Glomerular visceral epithelial cell (primary cell): ENCODE data around the gene IER2.
A peak's percentile ranks its signal among the peaks of the same experiment; 100 is the strongest.
"Not testable (repeated sequence)": the region's sequence is repeated elsewhere in the genome, so short reads cannot be mapped to it uniquely, and the experiment has no call there.

Source experiments
- DNase-seq: peaks from one replicate; pipeline ENCODE4 v3.0.0-alpha.2; 2016; ENCODE audit errors: extremely low spot score

IER2 gene

DNA sequence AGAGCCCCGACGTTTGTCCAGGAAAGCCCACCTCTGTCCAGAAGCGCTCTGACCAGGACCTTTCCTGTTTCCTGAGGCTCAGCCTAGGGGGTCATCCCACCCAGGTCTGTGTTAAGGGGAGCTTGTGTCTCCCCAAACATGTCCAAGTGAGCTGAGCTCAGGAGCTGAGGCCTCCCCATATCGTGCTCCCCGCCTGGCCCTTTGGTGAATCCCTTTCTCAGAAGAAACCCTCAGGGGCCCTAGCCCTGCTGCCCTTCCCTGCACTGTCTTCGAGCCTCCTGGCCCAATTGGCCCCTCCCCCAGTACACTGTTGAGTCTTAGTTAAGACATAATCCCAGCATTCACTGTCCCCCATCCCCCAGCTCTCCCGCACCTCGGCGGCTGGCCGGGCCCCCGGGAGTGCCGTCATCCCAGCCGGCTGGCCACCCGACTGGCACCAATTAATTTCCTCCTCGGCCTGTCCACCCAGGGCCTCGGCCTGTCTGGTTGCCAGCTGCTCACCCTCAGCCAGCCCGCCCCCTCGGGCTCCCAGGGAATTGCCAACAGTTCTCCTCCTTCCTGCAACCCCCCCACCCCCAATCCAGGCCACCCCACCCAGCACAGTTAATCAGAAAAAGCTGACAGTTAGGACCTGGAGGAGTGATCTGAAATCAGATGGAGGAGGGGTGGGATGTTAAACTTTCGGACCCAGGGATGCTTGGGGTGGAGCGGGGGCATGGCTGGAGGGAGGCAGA lies 13.6 kb downstream of the IER2 start:
- peak; percentile 97 for DNase-seq

DNA sequence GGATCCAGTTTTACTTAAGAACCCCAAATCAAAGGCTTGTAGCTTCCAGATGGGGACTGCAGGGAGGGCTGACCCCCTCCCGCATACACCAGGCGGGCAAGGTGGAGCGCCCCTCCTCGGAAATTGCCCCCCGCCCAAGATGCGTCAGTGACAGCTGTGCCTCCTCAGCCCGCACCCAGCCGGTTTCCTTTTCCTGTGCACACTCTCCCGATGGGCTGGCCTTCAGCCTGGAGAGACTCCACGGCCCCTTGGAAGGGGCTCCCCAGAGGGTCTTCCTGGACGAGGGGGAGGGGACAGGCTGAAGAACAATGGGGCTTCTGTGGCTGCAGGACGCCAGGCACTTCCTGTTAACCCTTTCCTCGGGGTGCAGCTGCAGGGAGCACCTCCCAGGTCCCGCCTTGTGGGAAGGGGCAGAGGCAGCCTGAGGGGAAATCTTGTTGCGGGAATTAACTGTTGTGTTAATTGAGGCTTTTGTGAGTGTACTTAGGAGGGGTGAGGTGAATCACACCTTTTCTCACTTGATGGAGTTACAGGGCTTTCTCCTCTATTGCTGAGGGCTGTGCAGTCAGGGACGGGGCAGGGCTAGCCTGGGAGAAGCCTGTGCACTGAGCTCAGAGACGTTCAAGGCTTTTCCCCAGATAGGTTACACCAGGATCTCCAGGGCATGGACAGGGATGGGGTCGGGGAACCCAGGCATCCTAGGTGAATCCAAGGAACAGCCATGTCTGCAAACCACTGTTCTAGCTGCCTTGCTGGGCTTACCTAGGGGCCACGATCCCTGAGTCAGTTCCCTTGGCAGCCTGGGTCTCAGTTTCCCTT lies 14.3 kb downstream of the IER2 start:
- peak; percentile 57 for DNase-seq

DNA sequence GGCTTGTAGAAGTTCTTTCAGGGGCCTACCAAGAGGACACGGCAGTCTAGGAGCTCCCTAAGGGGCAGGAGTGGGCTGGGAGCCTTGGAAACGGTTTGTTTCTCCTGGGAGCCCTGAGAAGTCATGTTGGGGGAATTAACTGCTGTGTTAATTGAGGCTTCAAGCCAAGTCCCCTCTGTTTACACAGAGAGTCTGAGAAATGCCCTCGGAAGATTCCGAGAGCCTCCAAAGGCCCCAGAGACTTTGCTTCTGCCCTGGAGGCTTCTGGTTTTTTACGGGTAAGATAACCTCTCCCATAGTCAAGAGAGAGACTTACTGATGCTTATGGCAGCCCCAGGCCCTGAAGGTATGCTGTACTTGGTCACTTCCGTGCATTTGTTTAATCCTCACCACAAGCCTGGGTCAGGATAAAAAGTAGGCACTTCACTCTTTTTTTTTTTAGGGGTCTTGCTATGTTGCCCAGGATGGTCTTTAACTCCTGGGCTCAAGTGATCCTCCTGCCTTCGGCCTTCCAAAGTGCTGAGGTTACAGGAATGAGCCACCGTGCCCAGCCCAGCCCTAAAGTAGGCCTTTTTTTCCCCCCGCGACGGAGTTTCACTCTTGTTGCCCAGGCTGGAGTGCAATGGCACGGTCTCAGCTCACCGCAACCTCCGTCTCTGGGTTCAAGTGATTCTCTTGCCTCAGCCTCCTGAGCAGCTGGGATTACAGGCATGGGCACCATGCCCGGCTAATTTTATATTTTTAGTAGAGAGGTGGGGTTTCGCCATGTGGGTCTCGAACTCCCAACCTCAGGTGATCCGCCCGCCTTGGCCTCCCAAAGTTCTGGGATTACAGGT lies 15.2 kb downstream of the IER2 start:
- DNase-seq, result no peak

DNA sequence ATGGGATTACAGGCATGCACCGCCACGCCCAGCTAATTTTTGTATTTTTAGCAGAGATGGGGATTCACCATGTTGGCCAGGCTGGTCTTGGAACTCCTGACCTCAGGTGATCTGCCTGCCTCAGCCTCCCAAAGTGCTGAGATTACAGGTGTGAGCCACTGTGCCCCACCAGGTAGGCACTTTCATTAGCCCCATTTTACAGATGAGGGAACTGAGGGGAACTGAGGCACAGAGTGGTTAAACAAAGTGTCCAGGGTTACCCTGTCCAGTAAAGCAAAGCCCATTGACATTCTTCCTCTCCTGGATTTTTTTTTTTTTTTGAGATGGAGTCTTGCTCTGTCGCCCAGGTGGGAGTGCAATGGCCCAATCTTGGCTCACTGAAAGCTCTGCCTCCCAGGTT lies 15.9 kb downstream of the IER2 start:
- not testable (repeated sequence) for DNase-seq

DNA sequence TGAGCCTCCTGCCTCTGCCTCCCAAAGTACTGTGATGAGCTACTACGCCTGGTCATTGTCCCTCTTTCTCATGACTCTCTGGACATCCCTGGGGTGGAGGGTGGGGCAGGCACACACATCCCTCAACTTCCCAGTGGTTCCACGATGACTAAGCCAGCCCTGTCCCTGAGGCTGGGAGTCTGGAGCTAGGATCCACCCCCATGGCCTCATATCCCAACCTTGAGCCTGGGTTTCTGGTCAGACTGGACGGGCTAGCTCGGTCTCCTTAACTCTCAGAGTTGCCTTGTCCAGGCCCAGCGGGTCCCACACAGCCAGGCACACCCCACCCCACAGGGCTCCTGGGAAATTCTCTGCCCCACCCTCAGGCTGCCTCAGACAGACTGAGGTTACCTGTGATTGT lies 19.6 kb downstream of the IER2 start:
- peak; percentile 64 for DNase-seq

DNA sequence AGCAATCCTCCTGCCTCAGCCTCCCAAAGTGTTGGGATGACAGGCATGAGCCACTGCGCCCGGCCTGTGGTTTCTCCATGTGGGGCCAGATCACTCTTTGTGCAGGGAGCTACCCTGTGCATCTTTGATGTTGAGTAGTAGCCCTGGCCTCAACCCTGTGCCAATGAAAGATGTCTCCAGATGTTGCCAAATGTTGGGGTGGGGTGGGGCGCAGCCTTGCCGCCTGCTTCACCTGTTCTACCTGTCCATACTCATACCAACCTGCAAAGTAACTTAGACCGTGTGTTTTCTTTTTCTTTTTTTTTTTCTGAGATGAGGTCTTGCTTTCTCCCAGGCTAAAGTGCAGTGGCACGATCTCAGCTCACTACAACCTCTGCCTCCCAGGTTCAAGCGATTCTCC lies 20.9 kb downstream of the IER2 start:
- no peak for DNase-seq

DNA sequence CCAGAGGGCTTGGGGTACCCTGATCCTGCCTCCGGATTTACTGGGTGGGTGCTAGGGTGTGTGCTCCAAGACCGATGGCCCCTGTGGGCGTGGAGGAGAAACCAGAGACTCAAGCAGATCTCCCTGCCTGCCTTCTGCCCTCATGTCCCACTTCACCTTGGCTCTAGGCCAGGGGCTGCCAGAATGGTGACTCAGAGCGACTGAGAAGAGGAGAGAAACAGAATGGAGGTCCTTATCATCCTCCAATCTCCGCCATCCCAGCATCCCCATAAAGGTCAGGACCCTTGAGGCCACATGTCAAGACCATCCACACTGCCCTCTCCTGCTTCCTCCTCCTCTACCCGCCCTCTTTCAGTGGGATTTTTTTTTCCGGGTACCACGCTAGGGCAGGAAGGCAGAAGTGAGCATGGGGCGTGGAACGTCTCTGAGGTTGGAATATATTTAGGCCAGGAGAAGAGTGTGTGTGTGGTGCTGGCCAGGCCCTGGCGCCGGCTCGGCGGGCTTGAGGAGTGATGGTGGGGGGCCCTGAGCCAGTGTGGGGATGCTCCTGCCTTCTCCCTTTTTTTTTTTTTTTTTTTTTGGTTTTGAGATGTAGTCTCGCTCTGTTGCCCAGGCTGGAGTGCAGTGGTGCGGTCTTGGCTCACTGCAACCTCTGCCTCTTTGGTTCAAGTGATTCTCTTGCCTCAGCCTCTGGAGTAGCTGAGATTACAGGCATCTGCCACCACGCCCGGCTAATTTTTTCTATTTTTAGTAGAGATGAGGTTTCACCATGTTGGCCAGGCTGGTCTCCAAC lies 22.3 kb downstream of the IER2 start:
- peak; percentile 91 for DNase-seq

DNA sequence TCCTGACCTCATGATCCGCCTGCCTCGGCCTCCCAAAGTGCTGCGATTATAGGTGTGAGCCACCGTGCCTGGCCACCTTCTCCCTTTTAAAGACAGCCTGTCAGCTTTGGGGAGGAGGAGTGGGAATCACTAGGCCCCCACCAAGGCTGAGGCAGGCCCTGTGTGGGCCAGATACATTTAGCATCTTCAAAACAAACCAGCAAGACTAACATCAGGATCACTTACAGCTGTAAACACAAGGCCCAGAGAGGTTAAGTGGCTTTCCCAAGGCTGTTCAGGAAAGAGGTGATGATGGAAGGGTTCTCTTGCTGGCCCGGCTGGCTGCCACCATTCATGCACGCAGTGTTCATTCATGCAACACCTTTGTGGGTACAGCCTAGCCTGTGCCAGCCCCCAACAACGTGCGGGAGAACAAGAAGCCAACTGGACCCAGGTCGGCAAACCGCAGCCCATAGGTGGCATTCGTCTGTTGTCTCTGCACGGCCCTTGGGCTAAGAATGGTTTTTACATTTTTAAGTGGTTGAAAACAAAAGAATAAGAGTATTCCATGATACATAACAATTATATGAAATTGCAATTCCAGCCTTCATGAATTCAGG lies 23.0 kb downstream of the IER2 start:
- no peak for DNase-seq

DNA sequence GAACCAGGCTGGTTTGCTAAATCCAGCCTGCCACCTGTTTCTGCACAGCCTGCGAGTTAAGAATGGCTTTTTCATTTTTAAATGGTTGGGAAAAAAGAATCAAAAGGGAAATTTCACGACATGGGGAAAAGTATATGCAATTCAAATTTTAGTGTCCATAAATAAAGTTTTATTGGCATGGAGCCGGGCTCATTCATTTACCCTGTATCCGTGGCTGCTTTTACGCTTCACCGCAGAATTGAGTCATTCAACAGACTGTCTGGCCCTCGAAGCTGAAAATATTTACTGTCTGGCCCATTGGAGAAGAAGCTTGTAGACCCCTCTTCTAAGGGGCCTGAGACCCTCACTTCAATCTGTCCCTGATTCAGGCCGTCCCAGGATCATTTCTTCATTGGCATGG lies 26.1 kb downstream of the IER2 start:
- DNase-seq, result peak; percentile 60

DNA sequence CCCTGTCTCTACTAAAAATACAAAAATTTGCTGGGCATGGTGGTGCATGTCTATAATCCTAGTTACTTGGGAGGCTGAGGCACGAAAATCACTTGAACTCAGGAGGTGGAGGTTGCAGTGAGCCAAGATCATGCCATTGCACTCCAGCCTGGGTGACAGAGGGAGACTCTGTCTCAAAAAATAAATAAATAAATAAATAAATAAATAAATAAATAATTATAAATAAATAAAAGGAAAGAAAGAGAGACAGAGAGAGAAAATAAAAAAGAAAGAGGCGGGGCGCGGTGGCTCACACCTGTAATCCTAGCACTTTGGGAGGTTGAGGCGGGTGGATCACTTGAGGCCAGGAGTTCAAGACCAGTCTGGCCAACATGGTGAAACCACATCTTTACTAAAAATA lies 27.4 kb downstream of the IER2 start:
- not testable (repeated sequence) for DNase-seq

DNA sequence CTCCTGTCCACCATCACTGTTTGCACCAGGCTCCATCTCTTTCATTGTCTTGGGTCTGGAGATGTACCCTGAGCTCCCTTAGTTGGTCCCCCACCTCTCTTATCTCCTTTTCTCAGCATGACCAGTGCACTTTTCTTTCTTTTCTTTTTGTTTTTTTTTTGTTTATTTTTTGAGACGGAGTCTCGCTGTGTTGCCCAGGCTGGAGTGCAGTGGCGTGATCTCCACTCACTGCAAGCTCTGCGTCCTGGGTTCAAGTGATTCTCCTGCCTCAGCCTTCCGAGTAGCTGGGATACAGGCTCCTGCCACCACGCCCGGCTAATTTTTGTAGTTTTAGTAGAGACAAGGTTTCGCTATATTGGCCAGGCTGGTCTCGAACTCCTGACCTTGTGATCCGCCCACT lies 28.1 kb downstream of the IER2 start:
- DNase-seq, result not testable (repeated sequence)

DNA sequence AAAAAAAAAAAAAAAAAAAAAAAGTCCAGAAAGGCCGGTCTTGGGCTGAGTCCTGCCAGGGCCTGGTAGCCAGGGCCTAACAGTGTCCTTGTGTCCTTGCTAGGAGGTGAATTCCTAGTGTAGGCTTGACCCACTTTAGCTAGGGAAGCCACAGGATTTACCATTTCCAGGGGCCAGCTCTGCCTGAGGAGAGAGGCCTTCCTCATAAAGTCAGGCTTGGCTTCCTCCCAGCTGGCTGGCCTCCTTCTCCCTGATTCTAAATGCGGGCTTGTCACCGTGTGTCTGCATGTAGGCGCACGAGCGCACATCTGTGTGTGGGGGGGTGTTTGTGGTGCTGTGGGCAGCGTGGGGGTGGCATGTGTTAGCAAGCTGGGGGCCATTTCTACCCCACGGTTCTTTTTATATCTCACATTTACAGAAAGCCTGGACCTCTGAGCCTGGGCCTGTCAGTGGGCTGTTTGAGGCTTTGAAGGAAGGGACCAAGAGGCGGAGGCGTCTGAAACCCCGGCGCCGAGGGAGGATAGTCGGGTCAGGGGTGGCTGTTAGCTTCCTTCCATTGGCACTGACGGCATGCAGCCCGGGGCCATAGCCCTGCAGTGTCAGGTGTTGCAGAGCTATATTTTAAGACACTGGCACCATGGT lies 31.7 kb downstream of the IER2 start:
- peak; percentile 53 for DNase-seq

DNA sequence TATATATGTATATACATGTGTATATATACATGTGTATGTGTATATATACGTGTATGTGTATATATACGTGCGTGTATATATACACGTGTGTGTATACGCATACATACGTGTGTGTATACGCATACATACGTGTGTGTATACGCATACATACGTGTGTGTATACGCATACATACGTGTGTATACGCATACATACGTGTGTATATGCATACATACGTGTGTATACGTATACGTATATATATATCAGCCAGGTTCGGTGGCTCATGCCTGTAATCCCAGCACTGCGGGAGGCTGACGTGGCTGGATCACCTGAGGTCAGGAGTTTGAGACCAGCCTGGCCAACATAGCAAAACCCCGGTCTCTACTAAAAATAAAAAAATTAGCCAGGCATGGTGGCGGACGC lies 34.7 kb downstream of the IER2 start:
- DNase-seq, result not testable (repeated sequence)

DNA sequence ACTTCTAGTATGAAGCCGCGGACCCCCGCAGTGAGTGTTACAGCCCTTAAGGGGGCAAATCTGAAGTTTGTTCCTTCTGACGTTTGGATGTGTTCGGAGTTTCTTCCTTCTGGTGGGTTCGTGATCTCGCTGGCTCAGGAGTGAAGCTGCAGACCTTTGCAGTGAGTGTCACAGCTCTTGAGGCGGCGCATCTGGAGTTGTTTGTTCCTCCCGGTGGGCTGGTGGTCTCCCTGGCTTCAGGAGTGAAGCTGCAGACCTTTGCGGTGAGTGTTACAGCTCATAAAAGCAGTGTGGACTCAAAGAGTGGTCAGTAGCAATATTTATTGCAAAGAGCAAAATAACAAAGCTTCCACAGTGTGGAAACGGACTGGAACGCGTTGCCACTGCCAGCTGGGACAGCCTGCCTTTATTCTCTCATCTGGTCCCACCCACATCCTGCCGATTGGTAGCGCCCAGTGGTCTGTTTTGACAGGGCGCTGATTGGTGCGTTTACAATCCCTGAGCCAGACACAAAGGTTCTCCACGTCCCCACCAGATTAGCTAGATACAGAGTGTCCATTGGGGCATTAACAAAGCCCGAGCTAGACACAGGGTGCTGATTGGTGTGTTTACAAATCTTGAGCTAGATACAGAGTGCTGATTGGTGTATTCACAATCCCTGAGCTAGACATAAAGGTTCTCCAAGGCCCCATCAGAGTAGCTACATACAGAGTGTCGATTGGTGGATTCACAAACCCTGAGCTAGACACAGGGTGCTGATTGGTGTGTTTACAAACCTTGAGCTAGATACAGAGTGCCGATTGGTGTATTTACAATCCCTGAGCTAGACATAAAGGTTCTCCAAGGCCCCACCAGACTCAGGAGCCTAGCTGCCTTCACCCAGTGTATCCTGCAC lies 35.8 kb downstream of the IER2 start:
- DNase-seq, result not testable (repeated sequence)

DNA sequence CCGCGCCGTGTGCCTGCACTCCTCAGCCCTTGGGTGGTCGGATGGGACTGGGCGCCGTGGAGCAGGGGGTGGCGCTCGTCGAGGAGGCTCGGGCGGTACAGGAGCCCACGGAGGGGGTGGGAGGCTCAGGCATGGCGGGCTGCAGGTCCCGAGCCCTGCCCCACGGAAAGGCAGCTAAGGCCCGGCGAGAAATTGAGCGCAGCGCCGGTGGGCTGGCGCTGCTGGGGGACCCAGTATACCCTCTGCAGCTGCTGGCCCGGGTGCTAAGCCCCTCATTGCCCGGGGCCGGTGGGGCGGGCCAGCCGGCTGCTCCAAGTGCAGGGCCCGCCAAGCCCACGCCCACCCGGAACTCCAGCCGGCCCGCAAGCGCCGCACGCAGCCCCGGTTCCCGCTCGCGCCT lies 36.5 kb downstream of the IER2 start:
- not testable (repeated sequence) for DNase-seq

DNA sequence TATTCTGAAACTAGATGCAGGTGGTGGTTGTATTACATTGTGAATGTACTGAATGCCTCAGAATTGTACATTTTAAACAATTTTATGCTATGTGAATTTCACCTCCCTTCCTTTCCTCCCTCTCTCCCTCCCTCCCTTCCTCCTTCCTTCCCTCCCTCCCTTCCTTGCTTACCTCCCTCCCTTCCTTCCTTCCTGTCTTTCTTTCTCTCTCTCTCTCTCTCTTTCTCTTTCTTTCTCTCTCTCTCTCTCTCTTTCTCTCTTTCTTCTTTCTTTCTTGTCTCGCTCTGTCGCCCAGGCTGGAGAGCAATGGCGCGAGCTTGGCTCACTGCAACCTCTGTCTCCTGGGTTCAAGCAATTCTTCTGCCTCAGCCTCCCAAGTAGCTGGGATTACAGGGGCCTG lies 37.2 kb downstream of the IER2 start:
- DNase-seq, result no peak

DNA sequence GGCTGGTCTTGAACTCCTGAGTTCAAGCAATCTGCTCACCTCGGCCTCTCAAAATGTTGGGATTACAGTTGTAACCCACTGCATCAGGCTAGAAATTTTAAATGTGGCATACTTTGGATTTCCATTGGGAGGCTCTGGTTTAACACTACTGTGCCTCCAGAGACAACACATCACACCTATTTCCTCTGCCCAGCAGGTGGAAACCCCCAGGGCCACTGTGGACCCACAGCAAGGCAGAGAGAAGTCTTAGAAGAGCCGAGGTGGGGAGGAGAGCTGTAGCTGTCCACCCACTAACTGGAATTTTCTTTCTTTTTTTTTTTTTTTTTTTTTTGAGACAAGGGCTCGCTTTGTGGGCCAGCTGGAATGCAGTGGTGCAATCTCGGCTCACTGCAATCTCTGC lies 39.4 kb downstream of the IER2 start:
- no peak for DNase-seq

DNA sequence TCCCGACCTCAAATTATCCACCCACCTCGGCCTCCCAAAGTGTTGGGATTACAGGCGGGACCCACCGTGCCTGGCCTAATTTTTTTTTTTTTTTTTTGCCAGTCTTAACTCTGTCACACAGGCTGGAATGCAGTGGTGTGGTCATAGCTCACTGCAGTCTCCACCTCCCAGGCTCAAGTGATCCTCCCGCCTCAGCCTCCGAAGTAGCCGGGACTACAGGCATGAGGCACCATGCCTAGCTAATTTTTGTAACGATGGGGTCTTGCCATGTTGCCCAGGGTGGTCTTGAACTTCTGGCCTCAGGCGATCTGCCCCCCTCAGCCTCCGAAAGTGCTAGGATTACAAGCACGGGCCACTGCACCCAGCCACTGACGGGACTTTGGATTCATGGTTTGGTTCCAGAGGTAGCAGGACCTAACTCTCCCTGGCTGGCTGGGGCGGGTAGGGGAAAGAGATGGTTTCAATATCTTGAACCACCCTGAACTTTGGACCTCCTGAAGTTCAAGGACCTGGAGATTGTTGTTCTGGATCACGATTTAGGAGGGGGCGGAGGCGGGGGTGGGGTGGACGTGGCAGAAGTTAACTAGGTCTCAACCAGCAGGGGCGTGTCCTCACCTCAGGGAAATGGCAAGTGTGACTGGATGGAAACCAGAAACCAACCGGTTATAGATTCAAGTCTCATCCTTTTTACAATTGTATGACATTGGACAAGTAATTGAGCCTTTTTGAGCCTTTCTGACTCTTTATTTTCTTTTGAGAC lies 40.8 kb downstream of the IER2 start:
- DNase-seq, result no peak

DNA sequence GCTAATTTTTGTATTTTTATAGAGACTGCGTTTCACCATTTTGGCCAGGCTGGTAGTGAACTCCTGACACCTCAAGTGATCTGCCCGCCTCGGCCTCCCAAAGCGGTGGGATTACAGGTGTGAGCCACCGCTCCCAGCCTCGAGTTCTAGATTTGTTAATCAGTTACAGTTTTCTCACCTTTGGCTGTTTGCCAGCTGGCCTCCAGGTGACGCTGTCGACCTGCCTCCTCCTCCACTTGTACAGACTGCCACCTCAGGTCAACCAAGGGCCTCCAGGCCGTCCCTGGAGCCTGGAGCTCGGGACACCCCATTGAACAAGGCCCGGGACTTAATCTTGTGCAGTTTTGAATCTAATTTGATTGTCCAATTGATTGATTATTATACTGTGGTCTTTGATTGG lies 45.5 kb downstream of the IER2 start:
- DNase-seq, result peak; percentile 22
